HG03159 (cell line): ENCODE data around the gene CMSS1.

Experiments used
- ATAC-seq: cut with Tn5 transposase; IDR thresholded peaks from one replicate; pipeline ENCODE4 v1.9.1; 2021; ENCODE audit warnings: mild to moderate bottlenecking, moderate library complexity; ENCODE audit not compliant: unreplicated experiment

Gene CMSS1

DNA sequence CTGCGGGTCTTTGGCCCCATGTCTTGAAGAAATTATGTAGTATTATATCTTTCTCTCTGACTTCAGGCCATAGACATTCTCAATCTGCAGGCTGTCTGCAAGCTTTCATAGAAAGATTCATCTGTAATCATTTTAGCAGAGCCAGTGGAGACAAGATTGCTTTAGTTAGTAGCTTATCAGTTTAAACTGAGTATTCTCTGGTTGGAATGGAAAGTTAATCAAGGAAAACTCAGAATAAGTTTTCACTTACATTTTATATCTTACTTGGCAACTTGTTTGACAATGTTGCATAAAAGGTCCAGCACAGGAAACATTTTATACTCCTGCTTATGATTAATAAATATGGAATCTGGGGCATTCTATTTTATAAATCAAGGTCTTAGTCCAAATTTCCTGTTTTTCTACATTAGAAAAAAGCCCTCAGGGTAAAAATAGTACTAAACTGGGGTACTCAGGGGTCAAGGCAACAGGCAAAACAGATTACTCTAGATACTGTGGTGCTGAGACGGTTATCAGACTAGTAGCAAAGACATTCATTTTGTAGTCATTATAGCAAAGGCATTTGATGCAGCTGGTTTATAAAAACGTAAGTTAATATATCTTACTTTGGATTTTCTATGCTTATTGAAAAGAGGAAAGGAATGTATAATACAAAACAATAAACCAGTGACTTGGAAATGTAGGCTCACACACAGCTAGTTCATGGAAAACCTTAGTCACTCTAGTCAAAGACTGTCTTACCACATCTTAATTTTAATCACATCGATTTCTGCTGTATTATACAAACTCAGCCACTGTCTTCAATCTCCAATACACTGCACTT lies 341.9 kb downstream of the CMSS1 start:
- ATAC-seq: no peak

- no peak for ATAC-seq
Observed at GRCh38 chr3:100160521-100160920, 342.9 kb downstream of the CMSS1 start.

GRCh38 chr3:100163787-100164186 lies 346.1 kb downstream of the CMSS1 start:
- ATAC-seq: no peak

- no peak for ATAC-seq
Observed at GRCh38 chr3:100164743-100165142, 347.1 kb downstream of the CMSS1 start.

DNA sequence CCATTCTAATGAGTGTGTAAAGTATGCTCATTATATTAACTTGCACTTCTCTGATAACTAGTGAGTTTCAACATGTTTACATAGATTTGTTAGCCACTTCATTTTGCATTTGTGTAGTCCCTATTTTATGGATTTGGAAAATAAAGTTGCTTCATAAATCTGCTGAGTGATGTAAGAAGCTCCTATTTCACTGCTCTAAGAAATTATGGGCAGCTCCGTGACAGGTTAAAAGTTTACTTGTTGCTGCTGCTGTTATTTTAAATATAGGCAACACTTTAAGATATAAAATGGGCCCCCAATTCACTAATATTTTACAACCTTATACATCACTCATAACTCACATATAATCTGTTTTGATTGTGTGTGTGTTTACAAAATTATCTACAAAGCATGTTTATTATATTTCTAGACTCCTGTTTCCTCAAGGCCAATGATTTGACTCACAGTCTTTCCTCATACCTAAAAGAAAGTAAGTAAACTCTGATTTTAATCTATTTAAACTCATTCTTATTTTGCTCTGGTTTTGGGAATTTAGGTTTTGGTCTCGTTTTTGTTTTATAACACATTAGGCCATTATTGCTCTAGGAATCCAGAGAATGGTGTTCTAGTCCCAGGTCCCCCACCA lies 348.4 kb downstream of the CMSS1 start:
- no peak for ATAC-seq

DNA sequence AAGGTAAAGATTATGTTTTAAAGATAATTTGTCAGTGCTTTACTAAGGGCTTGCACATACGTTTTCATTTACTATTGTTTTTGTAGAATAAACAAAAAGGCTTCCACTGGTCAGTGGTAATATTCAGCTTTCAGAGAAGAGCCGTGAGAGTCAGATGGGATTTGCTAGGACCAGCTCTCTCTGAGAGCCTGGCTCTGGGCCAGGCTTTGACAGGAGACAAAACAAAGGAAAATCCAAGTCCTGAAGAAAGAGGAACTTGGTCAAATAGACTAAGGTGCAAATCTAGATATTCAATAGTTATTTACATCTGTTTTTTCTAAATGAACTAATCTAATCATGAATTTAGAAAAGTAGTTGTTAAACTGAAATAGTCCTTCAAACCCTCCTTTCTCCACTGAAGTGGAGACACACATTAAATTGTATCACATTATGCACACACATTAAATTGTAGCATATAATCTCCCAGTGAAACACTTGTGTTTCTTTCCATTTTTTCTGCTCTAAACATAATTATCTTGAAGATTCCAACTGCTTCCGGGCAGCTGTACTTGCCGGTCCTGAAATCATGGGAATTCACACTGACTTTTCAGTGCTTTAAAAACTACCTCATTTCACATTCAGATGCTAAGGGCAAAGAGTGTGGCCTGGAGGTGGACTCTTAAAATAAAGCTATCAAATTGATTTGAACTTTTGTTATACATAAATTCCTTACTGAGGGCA lies 351.7 kb downstream of the CMSS1 start:
- no peak for ATAC-seq

DNA sequence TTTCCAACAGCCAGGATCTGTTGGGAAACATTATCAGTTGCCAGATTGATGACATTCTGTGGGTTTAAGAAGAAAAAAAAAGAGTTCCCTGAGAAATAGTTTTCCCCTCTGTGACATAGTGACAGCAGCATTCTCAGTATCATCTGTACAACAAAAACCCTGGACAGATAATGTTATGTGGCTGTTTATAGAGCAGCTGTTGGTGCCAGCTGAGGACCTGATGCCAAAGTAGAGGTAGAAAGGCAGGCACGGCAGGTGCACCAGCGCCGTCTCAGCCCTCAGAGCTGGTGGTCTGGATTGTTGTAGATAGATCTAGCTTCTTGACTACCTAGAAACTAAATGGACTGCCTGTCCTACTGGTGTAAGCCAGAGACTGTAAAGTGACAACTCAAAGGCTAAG lies 352.8 kb downstream of the CMSS1 start:
- no peak for ATAC-seq

DNA sequence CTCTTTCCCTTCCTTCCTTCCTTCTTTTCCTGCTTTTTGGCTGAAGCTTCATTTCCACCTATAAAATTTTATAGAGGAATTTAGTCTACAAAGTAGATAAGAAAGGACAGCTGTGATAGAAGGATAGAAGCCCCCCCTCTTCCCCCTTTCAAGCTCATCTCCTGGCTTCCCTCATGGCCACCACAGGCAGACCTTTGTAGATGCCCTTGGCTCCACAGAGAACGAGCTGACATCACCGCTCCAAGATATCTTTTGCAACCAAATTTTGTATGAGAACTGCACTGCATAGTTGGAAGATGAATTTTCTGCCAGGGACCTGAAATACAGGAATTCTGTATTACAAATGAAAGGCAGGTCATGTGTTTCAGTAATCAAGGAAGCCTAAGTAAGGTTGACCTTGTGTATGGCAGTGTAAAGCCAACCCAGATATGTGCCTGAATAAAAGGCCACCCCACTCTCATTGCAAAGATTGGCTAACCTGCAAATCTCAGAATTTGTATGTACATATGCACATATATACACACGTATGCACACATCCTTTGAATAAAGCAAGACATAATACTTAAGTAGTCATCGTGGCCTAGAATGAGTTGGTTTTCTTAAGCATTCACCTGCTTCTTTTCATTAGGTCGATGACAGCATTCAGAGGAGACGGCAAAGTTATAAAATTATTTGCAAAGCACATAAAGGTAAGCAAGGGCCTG lies 353.7 kb downstream of the CMSS1 start:
- ATAC-seq: no peak

- no peak for ATAC-seq
Observed at GRCh38 chr3:100173961-100174360, 356.3 kb downstream of the CMSS1 start.

GRCh38 chr3:100175637-100176280 lies 358.1 kb downstream of the CMSS1 start:
- ATAC-seq: no peak

DNA sequence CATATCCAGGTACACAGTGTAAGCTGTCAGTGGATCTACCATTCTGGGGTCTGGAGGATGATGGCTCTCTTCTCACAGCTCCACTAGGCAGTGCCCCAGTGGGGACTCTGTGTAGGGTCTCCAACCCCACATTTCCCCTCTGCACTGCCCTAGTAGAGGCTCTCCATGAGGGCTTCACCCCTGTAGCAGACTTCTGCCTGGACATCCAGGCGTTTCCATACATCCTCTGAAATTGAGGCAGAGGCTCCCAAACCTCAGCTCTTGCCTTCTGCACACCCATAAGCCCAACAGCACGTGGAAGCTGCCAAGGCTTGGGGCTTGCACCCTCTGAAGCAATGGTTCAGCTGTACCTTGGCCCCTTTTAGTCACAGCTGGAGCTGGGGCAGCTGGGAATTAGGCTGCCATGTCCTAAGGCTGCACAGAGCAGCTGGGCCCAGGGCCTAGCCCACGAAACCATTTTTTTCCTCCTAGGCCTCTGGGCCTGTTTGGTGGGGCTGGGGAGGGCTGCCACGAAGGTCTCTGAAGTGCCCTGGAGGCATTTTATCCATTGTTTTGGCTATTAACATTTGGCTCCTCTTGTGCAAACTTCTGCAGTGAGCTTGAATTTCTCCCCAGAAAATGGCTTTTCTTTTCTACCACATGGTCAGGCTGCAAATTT lies 362.2 kb downstream of the CMSS1 start:
- ATAC-seq: no peak

GRCh38 chr3:100183608-100184125 lies 366.0 kb downstream of the CMSS1 start:
- ATAC-seq: no peak

DNA sequence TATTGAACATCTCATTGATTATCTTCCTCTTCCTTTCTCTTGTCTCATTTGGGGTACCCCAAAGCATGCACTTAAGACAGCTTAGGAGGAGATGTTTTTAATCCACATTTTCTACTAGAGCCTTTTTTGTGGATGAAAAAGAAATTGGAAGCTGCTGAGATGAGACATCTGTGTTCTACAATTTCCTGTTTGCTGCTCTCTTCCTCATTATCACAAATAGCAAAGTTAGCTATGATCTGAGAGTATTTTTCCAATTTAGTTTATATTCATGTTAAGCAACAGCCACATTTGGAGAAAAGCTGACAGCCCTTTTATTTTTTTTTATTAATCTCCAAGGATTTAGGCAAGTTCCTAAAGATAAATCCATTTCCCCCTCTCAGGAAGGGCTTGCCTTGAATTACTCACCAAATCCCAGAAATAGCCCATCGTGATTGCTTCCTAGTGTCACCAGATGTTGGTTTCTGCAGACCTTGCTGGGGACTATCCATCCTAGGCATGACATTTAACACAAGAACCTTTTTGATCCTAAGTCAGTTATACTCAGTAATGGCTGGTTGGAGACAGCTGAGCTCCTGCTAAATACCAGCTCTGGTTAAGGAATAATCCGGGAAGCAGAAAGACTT lies 367.4 kb downstream of the CMSS1 start:
- ATAC-seq: no peak

GRCh38 chr3:100185847-100186246 lies 368.2 kb downstream of the CMSS1 start:
- ATAC-seq: no peak

GRCh38 chr3:100189444-100189964 lies 371.8 kb downstream of the CMSS1 start:
- ATAC-seq: no peak

- no peak for ATAC-seq
Observed at GRCh38 chr3:100195375-100195774, 377.7 kb downstream of the CMSS1 start.

DNA sequence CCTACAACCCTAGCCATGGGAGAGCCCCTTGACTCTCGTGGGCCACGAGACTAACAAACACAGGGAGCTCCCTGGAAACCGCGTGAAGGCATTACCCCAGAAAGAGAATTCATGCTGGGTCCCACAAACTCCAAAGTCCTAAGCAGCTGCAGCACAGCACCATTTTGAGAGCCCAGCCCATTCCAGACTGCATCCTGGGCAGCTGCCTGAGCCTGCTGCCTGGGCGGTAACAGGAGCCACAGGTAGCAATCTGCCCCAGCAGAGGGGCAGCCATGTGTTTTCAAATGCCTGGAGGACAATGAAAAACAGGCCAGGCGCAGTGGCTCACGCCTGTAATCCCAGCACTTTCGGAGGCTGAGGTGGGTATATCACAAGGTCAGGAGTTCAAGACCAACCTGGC lies 380.2 kb downstream of the CMSS1 start:
- ATAC-seq: no peak

DNA sequence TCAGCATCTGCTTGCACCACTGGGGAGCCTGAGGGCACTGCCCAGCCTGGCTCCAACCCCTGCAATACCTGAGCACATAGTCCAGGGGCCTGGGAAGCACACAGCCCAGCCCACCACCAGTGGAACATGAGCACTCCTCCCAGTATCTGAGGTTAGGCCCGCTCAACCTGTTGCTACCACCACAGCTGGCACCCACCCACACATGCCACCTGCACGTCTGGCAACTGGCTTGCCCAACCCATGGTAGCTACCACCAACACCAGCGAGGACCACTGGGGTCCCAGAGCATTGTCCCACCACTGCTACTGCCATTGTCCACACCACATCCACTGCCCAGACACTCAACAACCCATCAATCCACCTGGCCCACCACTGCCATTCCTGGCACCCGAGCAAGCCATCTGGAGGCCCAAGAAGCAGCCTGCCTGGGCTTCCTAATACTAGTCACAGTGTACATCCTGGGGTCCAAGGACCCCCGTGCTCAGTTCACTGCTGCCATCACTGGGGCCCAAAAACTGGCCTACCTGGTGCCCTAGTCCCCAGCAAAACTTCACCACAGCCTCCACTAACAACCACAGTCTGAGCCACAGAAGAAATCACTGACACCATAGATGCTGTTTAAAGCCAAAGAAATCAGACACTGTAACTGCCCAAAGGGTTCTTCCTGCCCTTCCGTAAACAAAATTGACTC lies 381.1 kb downstream of the CMSS1 start:
- no peak for ATAC-seq

- ATAC-seq: no peak
Observed at GRCh38 chr3:100205171-100205570, 387.5 kb downstream of the CMSS1 start.
